ENCODE results near the gene SLC37A2. TPM values are rescaled to one million over a fixed set of nuclear protein-coding genes. Genes with fewer than 3 reads are reported as not detected.

Gene SLC37A2
- total RNA-seq, 2 donors from 2014 or later: 1.0 to 1.5 TPM

DNA sequence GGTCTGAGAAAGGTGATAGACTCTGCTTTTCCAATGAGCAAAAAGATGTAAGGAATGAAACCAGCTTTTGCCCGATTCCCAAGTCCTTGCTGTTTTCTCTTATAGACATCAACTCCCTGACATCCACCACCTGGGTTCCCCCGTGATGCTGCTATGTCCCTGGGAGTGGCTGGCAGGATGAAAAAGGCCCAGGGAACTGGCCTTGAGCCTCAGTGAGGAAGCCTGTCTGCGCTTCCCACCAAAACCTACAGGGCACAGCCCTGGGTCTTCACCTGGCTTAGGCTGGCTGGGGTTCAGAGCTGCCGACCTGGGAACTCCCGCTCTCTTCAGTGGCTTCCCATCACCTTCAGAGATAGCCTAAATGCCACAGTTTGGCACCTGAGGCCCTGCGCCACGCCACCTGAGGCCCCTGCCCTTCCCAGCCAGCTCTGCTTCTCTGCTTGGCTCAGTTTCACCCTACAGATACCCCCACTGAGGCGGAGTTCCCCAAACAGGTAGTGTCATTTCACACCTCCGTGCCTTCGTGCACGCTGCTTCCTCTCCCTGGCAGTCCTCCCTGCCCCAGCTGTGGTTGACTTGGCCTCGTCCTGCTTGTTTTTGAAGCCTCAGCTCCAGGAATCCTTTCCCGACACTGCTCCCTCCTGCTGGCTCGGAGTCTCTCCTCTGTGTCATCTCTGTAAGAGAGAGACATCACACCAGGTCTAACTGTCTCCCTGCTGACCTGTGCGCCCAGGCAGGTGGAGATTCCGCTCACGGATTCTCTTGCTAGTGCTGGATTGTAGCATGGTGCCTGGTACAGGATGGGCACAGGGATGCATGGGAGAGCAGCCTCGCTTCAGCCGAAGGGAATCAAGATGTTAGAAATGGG lies 10.7 kb downstream of the SLC37A2 start:
- DNase-seq (no peak), ATAC-seq (replicated peaks in 1 of 2) (no peak)
- Mint-ChIP-seq H3K9me3 (no peaks in the 10 kb centered on the region), H3K27ac (no peak overlapping the region), H3K4me3 (no peak overlapping the region), H3K36me3 (ENCODE audit: insufficient read depth in 2 of 2) (no peaks in the 10 kb centered on the region), H3K27me3 (ENCODE audit: low read depth) (peaks cover 6% of the 10 kb centered on the region), H3K4me1 (ENCODE audit: low read depth) (peaks cover 20% of the 10 kb centered on the region)

DNA sequence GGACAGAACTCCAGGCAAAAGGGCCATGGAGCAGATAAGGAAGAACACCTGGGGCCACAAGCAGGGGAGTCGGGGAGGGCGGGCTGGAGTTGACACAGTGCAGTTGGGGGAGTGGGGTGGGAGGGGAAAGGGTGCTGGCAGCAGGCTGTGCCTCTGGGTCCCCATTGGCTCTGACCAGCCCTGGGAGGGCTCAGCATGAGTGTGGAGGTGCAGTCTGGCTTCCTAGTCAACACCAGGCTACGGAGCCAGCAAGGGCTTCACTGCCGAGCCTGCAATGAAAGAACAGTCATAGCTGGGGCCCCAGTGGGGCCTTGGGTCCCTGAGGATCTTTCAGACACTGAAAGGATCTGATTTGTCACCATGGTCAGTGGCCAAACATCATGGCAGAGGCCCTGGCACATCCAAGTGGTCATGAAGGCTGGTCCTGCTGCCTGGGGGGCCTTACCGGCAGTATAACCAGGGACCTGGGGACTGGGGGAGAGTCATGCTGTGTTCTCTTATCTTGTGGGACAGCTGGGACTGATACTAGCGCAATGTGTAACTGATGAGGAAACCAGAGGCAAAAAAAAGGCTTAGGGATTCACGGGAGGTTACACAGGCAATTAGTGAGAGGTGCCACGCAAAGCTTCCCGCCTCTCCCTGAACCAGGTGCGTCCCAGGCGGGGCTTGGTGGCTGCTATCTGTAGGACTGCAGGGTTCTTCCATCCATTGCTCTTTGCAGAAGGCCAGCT lies 11.6 kb downstream of the SLC37A2 start:
- DNase-seq: no peak
- no peaks in the 10 kb centered on the region for H3K36me3 Mint-ChIP-seq (ENCODE audit: insufficient read depth in 2 of 2)
- peaks cover 19% of the 10 kb centered on the region for H3K4me1 Mint-ChIP-seq (ENCODE audit: low read depth)
- no peak for ATAC-seq (replicated peaks in 1 of 2)
- no peak overlapping the region for H3K4me3 Mint-ChIP-seq
- H3K9me3 Mint-ChIP-seq: no peaks in the 10 kb centered on the region
- H3K27ac Mint-ChIP-seq: no peak overlapping the region
- no peaks in the 10 kb centered on the region for H3K27me3 Mint-ChIP-seq (ENCODE audit: low read depth)

DNA sequence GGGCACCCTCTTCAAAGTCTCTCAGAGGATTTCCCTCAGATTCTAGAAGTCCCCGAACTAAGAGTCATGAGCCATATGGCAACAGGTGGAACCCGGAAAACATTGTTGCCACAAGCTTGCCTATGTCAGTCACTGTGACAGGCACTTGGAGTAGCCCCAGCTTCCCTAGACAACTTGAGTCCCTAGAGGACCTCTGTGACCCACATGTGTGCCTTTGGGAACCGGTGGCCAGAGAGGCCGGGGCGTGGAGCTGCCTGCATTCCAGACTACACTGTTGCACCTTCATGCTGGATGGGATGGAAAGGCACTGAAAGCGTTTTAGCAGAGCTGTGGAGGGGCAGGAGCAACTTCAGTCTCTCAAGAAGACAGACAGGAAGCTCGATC lies 12.1 kb downstream of the SLC37A2 start:
- DNase-seq (no peak), ATAC-seq (replicated peaks in 1 of 2) (no peak)
- Mint-ChIP-seq H3K36me3 (ENCODE audit: insufficient read depth in 2 of 2) (no peaks in the 10 kb centered on the region), H3K4me3 (no peak overlapping the region), H3K9me3 (no peaks in the 10 kb centered on the region), H3K4me1 (ENCODE audit: low read depth) (peaks cover 13% of the 10 kb centered on the region), H3K27me3 (ENCODE audit: low read depth) (no peaks in the 10 kb centered on the region), H3K27ac (no peak overlapping the region)

GRCh38 chr11:125075900-125076317 lies 12.8 kb downstream of the SLC37A2 start:
- no peak overlapping the region for H3K4me3 Mint-ChIP-seq
- H3K27me3 Mint-ChIP-seq (ENCODE audit: low read depth): no peaks in the 10 kb centered on the region
- ATAC-seq (replicated peaks in 1 of 2): no peak
- no peak overlapping the region for H3K27ac Mint-ChIP-seq
- no peak for DNase-seq
- H3K36me3 Mint-ChIP-seq (ENCODE audit: insufficient read depth in 2 of 2): no peaks in the 10 kb centered on the region
- no peaks in the 10 kb centered on the region for H3K9me3 Mint-ChIP-seq
- peaks cover 6% of the 10 kb centered on the region for H3K4me1 Mint-ChIP-seq (ENCODE audit: low read depth)

GRCh38 chr11:125076378-125076945 lies 13.4 kb downstream of the SLC37A2 start:
- no peak for DNase-seq
- Mint-ChIP-seq H3K9me3 (no peaks in the 10 kb centered on the region), H3K27ac (no peak overlapping the region), H3K4me1 (ENCODE audit: low read depth) (peaks cover under 1% of the 10 kb centered on the region), H3K27me3 (ENCODE audit: low read depth) (no peaks in the 10 kb centered on the region), H3K4me3 (no peak overlapping the region), H3K36me3 (ENCODE audit: insufficient read depth in 2 of 2) (no peaks in the 10 kb centered on the region)
- no peak for ATAC-seq (replicated peaks in 1 of 2)

- no peak overlapping the region for H3K4me3 Mint-ChIP-seq
- no peaks in the 10 kb centered on the region for H3K4me1 Mint-ChIP-seq (ENCODE audit: low read depth)
- ATAC-seq (replicated peaks in 1 of 2) (no peak), DNase-seq (no peak)
- H3K9me3 Mint-ChIP-seq: no peaks in the 10 kb centered on the region
- no peaks in the 10 kb centered on the region for H3K36me3 Mint-ChIP-seq (ENCODE audit: insufficient read depth in 2 of 2)
- H3K27me3 Mint-ChIP-seq (ENCODE audit: low read depth): no peaks in the 10 kb centered on the region
- H3K27ac Mint-ChIP-seq: no peak overlapping the region
Measured at GRCh38 chr11:125078016-125078415, 14.9 kb downstream of the SLC37A2 start.

GRCh38 chr11:125078516-125079140 lies 15.5 kb downstream of the SLC37A2 start:
- no peaks in the 10 kb centered on the region for H3K36me3 Mint-ChIP-seq (ENCODE audit: insufficient read depth in 2 of 2)
- no peak overlapping the region for H3K4me3 Mint-ChIP-seq
- no peak for DNase-seq
- H3K4me1 Mint-ChIP-seq (ENCODE audit: low read depth): no peaks in the 10 kb centered on the region
- no peaks in the 10 kb centered on the region for H3K9me3 Mint-ChIP-seq
- no peak overlapping the region for H3K27ac Mint-ChIP-seq
- H3K27me3 Mint-ChIP-seq (ENCODE audit: low read depth): no peaks in the 10 kb centered on the region
- no peak for ATAC-seq (replicated peaks in 1 of 2)

GRCh38 chr11:125079151-125079877 lies 16.2 kb downstream of the SLC37A2 start:
- Mint-ChIP-seq H3K36me3 (ENCODE audit: insufficient read depth in 2 of 2) (no peaks in the 10 kb centered on the region), H3K9me3 (no peaks in the 10 kb centered on the region), H3K27ac (no peak overlapping the region), H3K4me1 (ENCODE audit: low read depth) (no peaks in the 10 kb centered on the region), H3K4me3 (no peak overlapping the region), H3K27me3 (ENCODE audit: low read depth) (no peaks in the 10 kb centered on the region)
- DNase-seq: no peak
- no peak for ATAC-seq (replicated peaks in 1 of 2)

- no peak for DNase-seq
- Mint-ChIP-seq H3K9me3 (no peaks in the 10 kb centered on the region), H3K4me3 (no peak overlapping the region), H3K4me1 (ENCODE audit: low read depth) (no peaks in the 10 kb centered on the region), H3K36me3 (ENCODE audit: insufficient read depth in 2 of 2) (no peaks in the 10 kb centered on the region), H3K27me3 (ENCODE audit: low read depth) (no peaks in the 10 kb centered on the region), H3K27ac (no peak overlapping the region)
- no peak for ATAC-seq (replicated peaks in 1 of 2)
Measured at GRCh38 chr11:125079878-125080530, 16.9 kb downstream of the SLC37A2 start.

- no peak for DNase-seq
- Mint-ChIP-seq H3K4me1 (ENCODE audit: low read depth) (no peaks in the 10 kb centered on the region), H3K36me3 (ENCODE audit: insufficient read depth in 2 of 2) (no peaks in the 10 kb centered on the region), H3K9me3 (no peaks in the 10 kb centered on the region), H3K4me3 (no peak overlapping the region), H3K27me3 (ENCODE audit: low read depth) (no peaks in the 10 kb centered on the region), H3K27ac (no peak overlapping the region)
- ATAC-seq (replicated peaks in 1 of 2): no peak
Measured at GRCh38 chr11:125080531-125080911, 17.4 kb downstream of the SLC37A2 start.

DNA sequence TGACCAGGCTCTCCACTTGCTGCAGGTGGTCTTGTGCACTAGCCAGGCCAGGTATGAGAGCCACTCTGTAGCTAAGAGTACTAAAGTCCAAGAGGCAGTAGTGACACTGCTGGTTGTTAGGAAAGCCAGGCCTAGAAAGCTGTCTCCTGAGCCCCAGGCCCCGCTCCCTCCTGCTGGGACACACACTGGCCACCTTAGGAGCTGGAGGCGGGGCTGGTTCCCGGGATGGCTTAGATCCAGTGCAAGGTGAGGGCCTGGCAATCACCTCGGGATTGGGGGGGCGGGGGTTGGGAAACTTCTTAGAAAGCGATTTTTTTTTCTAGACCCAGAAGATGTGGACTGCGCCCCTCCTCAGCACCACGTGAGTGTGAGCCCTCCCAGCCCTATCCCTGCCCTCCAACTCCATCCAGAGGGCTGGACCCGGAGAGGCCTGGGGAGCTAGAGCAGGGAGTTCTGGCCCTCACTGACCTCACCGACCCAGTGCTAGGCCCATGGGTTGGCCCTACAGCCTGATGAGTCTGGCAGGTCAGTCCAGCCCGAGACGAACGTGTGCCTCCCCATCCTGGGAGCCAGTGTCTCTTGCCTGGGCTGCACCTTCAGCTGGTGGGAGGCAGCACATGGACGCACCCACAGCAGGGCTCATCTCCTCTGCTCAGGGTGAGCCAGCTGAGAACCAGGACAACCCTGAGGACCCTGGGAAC lies 18.1 kb downstream of the SLC37A2 start:
- DNase-seq: no peak
- no peaks in the 10 kb centered on the region for H3K9me3 Mint-ChIP-seq
- no peak for ATAC-seq (replicated peaks in 1 of 2)
- no peak overlapping the region for H3K4me3 Mint-ChIP-seq
- H3K4me1 Mint-ChIP-seq (ENCODE audit: low read depth): no peaks in the 10 kb centered on the region
- H3K27me3 Mint-ChIP-seq (ENCODE audit: low read depth): no peaks in the 10 kb centered on the region
- no peaks in the 10 kb centered on the region for H3K36me3 Mint-ChIP-seq (ENCODE audit: insufficient read depth in 2 of 2)
- H3K27ac Mint-ChIP-seq: no peak overlapping the region

GRCh38 chr11:125082040-125082439 lies 18.9 kb downstream of the SLC37A2 start:
- H3K4me3 Mint-ChIP-seq: no peak overlapping the region
- ATAC-seq (replicated peaks in 1 of 2) (no peak), DNase-seq (no peak)
- H3K27ac Mint-ChIP-seq: no peak overlapping the region
- H3K4me1 Mint-ChIP-seq (ENCODE audit: low read depth): no peaks in the 10 kb centered on the region
- H3K36me3 Mint-ChIP-seq (ENCODE audit: insufficient read depth in 2 of 2): no peaks in the 10 kb centered on the region
- no peaks in the 10 kb centered on the region for H3K27me3 Mint-ChIP-seq (ENCODE audit: low read depth)
- H3K9me3 Mint-ChIP-seq: no peaks in the 10 kb centered on the region

Data from activated T-cell treated with anti-CD3 and anti-CD28 coated beads, Interleukin-2, amount 50 U/mL, for 72 hours (primary cell).